ENCODE measurements around the gene RBM15. TPM values are rescaled to one million over a fixed set of nuclear protein-coding genes. Genes with fewer than 3 reads are reported as not detected.

Gene RBM15
- total and polyA plus RNA-seq, 9 donors = 5.0 to 18.8 (median 8.5) TPM

DNA sequence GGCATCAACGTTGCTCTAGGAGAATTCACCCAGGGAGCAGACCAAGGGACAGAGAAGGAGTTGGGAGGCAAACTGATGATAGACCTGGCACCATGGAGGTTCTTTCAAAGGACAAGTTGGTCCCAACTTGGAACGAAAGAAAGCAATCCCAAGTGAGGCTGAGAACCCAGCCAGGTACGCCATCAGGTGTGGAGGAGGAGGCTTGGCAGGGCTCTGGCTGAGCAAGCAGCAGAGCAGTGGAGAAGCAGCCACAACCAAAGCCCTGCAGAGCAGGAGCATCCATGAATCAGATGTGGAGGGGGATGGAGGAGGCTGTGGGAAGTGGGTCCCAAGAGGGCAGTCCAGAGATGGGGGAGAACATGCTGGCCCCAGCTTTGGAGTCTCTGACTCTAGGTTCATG is 36.3 kb upstream of the RBM15 start:
- Histone ChIP-seq H3K27ac (ENCODE audit: low read length) (no peak overlapping the region), H3K27me3 (ENCODE audit: control insufficient read depth, insufficient read depth, low read length) (no peaks in the 10 kb centered on the region), H3K9me3 (replicated peaks; ENCODE audit: control insufficient read depth, low read depth, low read length) (no peaks in the 10 kb centered on the region), H3K36me3 (ENCODE audit: control insufficient read depth, insufficient read depth, low read length) (no peaks in the 10 kb centered on the region), H3K4me1 (ENCODE audit: control insufficient read depth, insufficient read depth, low read length) (no peaks in the 10 kb centered on the region), H3K4me3 (ENCODE audit: low read length) (no peak overlapping the region)
- WGBS (ENCODE audit: insufficient coverage) = 74% methylated on average over 3 of the region's 3 CpGs
- no peak for DNase-seq

DNA sequence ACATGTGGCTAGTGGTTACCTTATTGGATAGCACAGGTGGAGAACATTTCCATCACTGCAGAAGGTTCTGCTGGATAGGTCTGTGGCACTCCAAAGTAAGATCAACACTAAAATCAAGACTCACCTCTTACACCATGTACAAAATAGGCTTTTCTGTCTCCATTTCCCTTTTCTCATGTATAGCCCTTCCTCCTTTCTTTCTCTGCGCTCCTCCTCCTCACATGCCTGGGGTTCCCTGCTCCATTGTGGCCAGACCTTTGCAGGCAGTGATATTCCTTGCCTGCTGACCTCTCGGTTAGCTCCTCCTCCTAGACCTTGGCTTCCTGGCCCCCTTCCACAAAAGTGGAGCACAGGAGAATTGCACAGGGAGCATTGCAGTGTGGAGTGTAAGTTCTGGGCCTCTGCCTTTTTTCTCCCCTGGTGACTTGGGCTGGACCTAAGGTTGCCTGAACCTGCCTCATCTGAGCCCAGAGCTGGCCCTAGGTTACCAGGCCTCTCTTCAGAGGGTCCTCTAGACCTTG is 33.2 kb upstream of the RBM15 start:
- no peak for DNase-seq
- no peak overlapping the region for H3K4me3 ChIP-seq (ENCODE audit: low read length)
- no peaks in the 10 kb centered on the region for H3K9me3 ChIP-seq (replicated peaks; ENCODE audit: control insufficient read depth, low read depth, low read length)
- 33% methylated on average over 1 of the region's 2 CpGs for WGBS (ENCODE audit: insufficient coverage)
- H3K27me3 ChIP-seq (ENCODE audit: control insufficient read depth, insufficient read depth, low read length) = no peaks in the 10 kb centered on the region
- no peaks in the 10 kb centered on the region for H3K4me1 ChIP-seq (ENCODE audit: control insufficient read depth, insufficient read depth, low read length)
- no peaks in the 10 kb centered on the region for H3K36me3 ChIP-seq (ENCODE audit: control insufficient read depth, insufficient read depth, low read length)
- H3K27ac ChIP-seq (ENCODE audit: low read length) = no peak overlapping the region

DNA sequence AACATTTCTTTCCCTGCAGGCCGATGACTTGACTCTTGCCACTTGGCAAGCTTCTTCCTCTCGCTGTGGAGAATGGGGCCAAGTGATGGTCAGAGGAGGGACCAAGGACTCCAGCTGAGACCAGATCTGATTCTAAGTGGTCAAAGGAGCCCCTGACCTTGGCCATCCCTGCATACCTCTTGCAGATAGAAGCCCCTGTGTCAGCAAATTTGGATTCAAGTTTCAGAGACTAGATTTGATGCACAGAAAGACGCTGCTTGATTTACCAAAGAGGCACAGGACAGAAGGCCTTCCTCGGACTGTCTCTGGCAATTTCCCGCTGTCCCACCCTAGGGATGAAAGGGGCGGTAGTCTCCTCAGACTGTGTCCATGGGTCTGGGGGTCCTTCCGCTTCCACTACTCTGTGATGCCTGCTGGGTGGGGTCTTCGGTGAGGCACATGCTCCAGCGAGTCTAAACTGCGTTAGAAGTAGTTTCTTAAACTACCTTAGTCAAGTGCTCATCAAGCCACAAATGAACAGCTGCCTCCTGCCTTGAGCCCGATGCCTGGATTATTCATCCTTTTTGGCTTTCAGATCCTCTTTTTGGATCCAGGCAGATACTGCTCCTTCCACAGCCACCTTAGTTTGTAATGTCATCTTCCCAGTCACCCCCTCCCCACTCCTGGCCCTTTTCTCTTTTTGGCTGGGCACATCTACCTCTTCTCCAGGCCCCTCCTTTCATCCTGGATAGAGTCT is 31.8 kb upstream of the RBM15 start:
- no peaks in the 10 kb centered on the region for H3K9me3 ChIP-seq (replicated peaks; ENCODE audit: control insufficient read depth, low read depth, low read length)
- no peak for DNase-seq
- H3K4me3 ChIP-seq (ENCODE audit: low read length) = no peak overlapping the region
- H3K27me3 ChIP-seq (ENCODE audit: control insufficient read depth, insufficient read depth, low read length) = no peaks in the 10 kb centered on the region
- H3K4me1 ChIP-seq (ENCODE audit: control insufficient read depth, insufficient read depth, low read length) = peaks cover 3% of the 10 kb centered on the region
- H3K27ac ChIP-seq (ENCODE audit: low read length) = no peak overlapping the region
- no peaks in the 10 kb centered on the region for H3K36me3 ChIP-seq (ENCODE audit: control insufficient read depth, insufficient read depth, low read length)
- 80% methylated on average over 7 of the region's 11 CpGs for WGBS (ENCODE audit: insufficient coverage)

DNA sequence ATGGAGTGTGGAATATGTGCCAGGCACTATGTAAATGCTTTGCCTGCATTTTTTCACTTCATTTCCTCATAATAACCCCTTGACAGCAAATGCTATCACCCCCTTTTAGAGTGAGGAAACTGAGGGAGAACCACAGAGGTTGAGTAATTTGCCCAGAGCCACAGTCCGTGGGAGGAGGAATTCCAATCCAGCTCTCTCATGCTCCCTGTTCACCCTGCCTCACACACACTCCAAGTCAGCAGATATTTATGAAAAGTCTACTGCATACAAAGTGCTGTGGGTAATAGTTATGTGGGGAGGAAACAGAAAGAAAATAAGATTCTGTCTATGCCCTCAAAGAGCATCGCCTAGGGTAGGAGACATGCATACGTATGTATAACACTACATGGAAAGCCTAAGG is 30.9 kb upstream of the RBM15 start:
- H3K27ac ChIP-seq (ENCODE audit: low read length) = no peak overlapping the region
- no peaks in the 10 kb centered on the region for H3K36me3 ChIP-seq (ENCODE audit: control insufficient read depth, insufficient read depth, low read length)
- H3K4me3 ChIP-seq (ENCODE audit: low read length) = no peak overlapping the region
- H3K27me3 ChIP-seq (ENCODE audit: control insufficient read depth, insufficient read depth, low read length) = no peaks in the 10 kb centered on the region
- WGBS (ENCODE audit: insufficient coverage) = no CpG with 5 or more reads among the region's 3 CpGs
- peaks cover 4% of the 10 kb centered on the region for H3K4me1 ChIP-seq (ENCODE audit: control insufficient read depth, insufficient read depth, low read length)
- no peak for DNase-seq
- H3K9me3 ChIP-seq (replicated peaks; ENCODE audit: control insufficient read depth, low read depth, low read length) = no peaks in the 10 kb centered on the region

DNA sequence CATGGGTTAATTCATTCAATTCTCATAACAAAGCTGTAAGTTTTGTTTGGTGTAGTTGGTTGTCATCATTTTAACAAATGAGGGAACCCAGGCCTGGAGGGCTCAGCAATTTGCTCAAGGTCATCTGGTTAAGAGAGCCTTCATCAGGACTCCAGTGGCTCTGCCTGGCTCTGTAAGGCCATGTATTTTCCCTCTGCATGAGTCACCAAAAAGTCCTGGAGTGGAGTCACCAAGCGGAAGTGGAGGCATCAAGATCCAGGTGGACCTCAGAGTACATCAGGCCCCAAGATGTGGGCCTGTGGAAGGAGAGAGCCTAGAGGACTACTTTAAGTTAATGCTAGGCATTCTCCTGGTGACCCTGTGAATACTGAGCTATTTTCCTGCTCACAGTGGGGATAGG is 30.0 kb upstream of the RBM15 start:
- Histone ChIP-seq H3K4me1 (ENCODE audit: control insufficient read depth, insufficient read depth, low read length) (peaks cover 4% of the 10 kb centered on the region), H3K27me3 (ENCODE audit: control insufficient read depth, insufficient read depth, low read length) (no peaks in the 10 kb centered on the region), H3K9me3 (replicated peaks; ENCODE audit: control insufficient read depth, low read depth, low read length) (no peaks in the 10 kb centered on the region), H3K36me3 (ENCODE audit: control insufficient read depth, insufficient read depth, low read length) (no peaks in the 10 kb centered on the region), H3K4me3 (ENCODE audit: low read length) (no peak overlapping the region), H3K27ac (ENCODE audit: low read length) (no peak overlapping the region)
- no peak for DNase-seq
- WGBS (ENCODE audit: insufficient coverage) = no CpG with 5 or more reads among the region's 1 CpG

DNA sequence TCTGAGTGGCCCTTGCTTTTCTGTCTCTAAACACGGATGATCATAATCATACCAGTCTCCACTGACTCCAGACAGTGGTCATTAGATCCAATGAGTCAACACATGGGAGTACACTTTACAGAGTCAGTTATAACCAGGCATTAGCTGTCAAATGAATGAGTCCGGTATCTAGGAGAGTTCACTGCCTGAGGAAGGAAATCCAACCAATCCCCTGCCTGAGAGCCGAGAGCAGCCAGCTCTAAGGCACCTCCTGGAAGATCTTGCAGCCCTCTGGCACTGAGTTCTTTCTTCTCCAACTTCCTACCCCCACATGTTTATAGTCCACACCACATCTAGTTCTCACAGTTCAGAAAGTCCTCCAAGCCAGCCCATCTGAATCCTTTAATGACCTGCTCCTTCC is 29.4 kb upstream of the RBM15 start:
- WGBS (ENCODE audit: insufficient coverage) = 44% methylated on average over 3 of the region's 3 CpGs
- Histone ChIP-seq H3K27ac (ENCODE audit: low read length) (no peak overlapping the region), H3K9me3 (replicated peaks; ENCODE audit: control insufficient read depth, low read depth, low read length) (no peaks in the 10 kb centered on the region), H3K36me3 (ENCODE audit: control insufficient read depth, insufficient read depth, low read length) (no peaks in the 10 kb centered on the region), H3K4me1 (ENCODE audit: control insufficient read depth, insufficient read depth, low read length) (peaks cover 4% of the 10 kb centered on the region), H3K4me3 (ENCODE audit: low read length) (no peak overlapping the region), H3K27me3 (ENCODE audit: control insufficient read depth, insufficient read depth, low read length) (no peaks in the 10 kb centered on the region)
- no peak for DNase-seq

DNA sequence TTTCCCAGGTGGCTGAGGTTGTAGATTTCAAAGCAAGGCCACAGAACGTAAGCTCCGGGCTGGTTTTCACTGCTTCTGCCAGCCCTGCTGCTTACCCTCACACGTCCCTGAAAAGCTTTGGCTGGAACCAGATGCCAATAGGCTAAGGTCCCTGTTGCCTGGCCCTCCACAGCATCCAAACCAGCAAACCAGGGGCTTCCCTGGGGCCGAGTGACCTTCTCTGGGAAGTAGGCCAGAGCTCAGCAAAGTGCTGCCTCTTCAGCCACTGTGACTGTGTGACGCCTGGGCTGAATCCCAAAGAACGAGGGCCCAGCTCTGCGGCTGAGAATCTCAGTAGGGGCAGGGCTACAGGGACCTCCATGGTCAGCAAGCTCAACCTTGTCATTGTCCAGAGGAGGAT is 28.9 kb upstream of the RBM15 start:
- Histone ChIP-seq H3K27ac (ENCODE audit: low read length) (no peak overlapping the region), H3K36me3 (ENCODE audit: control insufficient read depth, insufficient read depth, low read length) (no peaks in the 10 kb centered on the region), H3K4me1 (ENCODE audit: control insufficient read depth, insufficient read depth, low read length) (peaks cover 4% of the 10 kb centered on the region), H3K4me3 (ENCODE audit: low read length) (no peak overlapping the region), H3K9me3 (replicated peaks; ENCODE audit: control insufficient read depth, low read depth, low read length) (no peaks in the 10 kb centered on the region), H3K27me3 (ENCODE audit: control insufficient read depth, insufficient read depth, low read length) (no peaks in the 10 kb centered on the region)
- peak; percentile 22 for DNase-seq
- WGBS (ENCODE audit: insufficient coverage) = 42% methylated on average over 7 of the region's 7 CpGs

DNA sequence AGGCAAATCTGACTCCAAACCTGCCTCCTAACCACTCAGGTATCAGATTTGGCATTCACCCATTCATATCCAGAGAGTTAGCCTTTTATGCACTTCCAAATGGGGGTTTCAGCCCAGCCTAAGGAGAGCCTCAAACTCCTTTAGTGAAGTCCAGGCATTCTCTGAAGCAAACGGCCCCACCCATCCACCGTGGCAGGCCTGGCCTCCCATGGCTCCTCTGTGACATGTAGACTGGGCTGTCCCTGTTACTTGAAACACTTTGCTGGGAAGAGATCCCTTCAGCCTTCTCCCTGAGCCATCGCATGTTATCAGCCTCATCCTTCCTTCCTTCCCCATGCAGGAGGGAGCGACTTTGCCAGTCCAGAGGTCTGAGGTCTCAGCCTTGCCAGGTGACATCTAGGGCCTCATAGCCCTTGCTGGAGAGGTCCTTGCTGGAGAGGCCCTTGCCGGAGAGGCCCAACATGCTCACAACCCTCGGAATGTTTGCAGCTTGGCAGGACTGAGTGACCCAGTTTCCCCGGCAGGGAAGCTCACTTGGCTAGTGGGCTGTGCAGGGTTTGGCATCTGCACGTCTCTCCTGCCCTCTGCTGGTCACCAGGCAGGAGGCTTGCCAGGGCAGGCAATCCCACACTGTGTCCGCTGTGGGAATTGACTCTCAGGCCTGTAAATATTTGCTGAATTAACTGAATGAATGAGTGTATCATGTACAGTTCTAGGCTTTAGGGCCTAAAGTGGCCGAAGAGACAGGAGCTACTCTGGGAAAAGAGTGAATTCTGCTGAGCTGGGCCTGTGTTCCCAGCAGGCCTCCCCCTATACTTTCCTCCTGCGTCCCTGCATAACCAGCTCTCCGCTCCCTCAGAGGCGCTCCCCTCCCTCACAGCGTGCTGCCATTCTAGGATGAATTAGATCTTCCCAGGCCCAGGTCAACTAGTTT is 26.7 kb upstream of the RBM15 start:
- H3K27ac ChIP-seq (ENCODE audit: low read length) = no peak overlapping the region
- peak; percentile 74 for DNase-seq
- 37% methylated on average over 13 of the region's 14 CpGs for WGBS (ENCODE audit: insufficient coverage)
- no peaks in the 10 kb centered on the region for H3K9me3 ChIP-seq (replicated peaks; ENCODE audit: control insufficient read depth, low read depth, low read length)
- H3K36me3 ChIP-seq (ENCODE audit: control insufficient read depth, insufficient read depth, low read length) = no peaks in the 10 kb centered on the region
- H3K4me3 ChIP-seq (ENCODE audit: low read length) = no peak overlapping the region
- no peaks in the 10 kb centered on the region for H3K27me3 ChIP-seq (ENCODE audit: control insufficient read depth, insufficient read depth, low read length)
- H3K4me1 ChIP-seq (ENCODE audit: control insufficient read depth, insufficient read depth, low read length) = peaks cover 4% of the 10 kb centered on the region

DNA sequence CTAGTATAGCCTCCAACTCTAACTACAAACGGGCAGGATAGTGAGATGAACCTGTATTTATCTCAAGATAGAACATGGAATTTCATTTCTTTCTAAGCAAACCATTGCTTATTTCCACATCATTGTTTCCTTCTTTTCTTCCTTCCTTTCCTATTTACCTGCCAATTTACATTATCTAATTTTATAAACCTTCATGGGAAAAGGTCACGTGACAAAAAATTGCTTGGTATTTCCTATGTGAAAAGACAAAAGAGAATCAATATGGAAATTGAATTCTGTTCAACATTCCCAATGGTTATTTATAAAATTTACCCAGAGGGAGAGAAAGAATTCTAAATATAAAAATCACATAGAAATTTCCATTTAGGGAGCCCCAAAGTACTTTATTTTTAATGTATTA is 22.4 kb upstream of the RBM15 start:
- no peaks in the 10 kb centered on the region for H3K9me3 ChIP-seq (replicated peaks; ENCODE audit: control insufficient read depth, low read depth, low read length)
- peaks cover 4% of the 10 kb centered on the region for H3K4me1 ChIP-seq (ENCODE audit: control insufficient read depth, insufficient read depth, low read length)
- DNase-seq = no peak
- no peak overlapping the region for H3K27ac ChIP-seq (ENCODE audit: low read length)
- H3K4me3 ChIP-seq (ENCODE audit: low read length) = no peak overlapping the region
- WGBS (ENCODE audit: insufficient coverage) = no CpG with 5 or more reads among the region's 2 CpGs
- H3K36me3 ChIP-seq (ENCODE audit: control insufficient read depth, insufficient read depth, low read length) = no peaks in the 10 kb centered on the region
- H3K27me3 ChIP-seq (ENCODE audit: control insufficient read depth, insufficient read depth, low read length) = no peaks in the 10 kb centered on the region

DNA sequence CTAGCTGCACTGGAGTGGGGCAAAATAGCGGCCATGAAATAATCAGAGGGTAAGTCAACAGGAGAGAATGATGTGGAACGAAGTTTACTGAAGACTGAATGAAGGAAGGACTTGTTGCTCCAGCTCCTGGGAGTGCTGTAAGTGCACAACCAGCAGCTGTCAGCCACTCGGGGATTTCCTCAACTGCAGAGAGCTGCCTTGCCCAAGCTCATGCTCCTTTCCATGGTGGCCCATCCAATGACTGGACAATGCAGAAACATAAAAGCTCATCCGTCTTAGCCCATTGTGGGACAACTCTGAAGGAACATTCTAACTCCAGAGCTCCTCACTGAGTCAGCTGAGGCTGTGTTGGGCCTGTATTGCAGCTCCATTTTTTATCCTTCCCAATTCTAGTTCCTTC is 21.1 kb upstream of the RBM15 start:
- no peaks in the 10 kb centered on the region for H3K27me3 ChIP-seq (ENCODE audit: control insufficient read depth, insufficient read depth, low read length)
- no peaks in the 10 kb centered on the region for H3K9me3 ChIP-seq (replicated peaks; ENCODE audit: control insufficient read depth, low read depth, low read length)
- WGBS (ENCODE audit: insufficient coverage) = 90% methylated on average over 4 of the region's 4 CpGs
- H3K27ac ChIP-seq (ENCODE audit: low read length) = no peak overlapping the region
- DNase-seq = no peak
- no peak overlapping the region for H3K4me3 ChIP-seq (ENCODE audit: low read length)
- no peaks in the 10 kb centered on the region for H3K36me3 ChIP-seq (ENCODE audit: control insufficient read depth, insufficient read depth, low read length)
- H3K4me1 ChIP-seq (ENCODE audit: control insufficient read depth, insufficient read depth, low read length) = no peaks in the 10 kb centered on the region

Data from muscle of leg (tissue), 11 donors.